SU-DHL-6 (cell line): ENCODE measurements around the gene XRN2.

ENCODE experiments used
- EZH2phosphoT487 ChIP-seq: fragments of 200-600 bp; sonication (generic), shearing (Covaris generic); conservative IDR thresholded peaks from 2 replicates; pipeline ENCODE4 v1.6.1; 2018; ENCODE audit warnings: mild to moderate bottlenecking, antibody characterized with exemption, low read length, moderate library complexity, mixed read lengths
- TF ChIP-seq, protein P1 (sequence below): fragments of 200-600 bp; sonication (generic); IDR thresholded peaks from one replicate; pipeline ENCODE4 v1.5.1; 2017; ENCODE audit warnings: antibody characterized with exemption, mild to moderate bottlenecking, low read length, moderate library complexity; ENCODE audit not compliant: insufficient read depth, poor library complexity, severe bottlenecking

DNA sequence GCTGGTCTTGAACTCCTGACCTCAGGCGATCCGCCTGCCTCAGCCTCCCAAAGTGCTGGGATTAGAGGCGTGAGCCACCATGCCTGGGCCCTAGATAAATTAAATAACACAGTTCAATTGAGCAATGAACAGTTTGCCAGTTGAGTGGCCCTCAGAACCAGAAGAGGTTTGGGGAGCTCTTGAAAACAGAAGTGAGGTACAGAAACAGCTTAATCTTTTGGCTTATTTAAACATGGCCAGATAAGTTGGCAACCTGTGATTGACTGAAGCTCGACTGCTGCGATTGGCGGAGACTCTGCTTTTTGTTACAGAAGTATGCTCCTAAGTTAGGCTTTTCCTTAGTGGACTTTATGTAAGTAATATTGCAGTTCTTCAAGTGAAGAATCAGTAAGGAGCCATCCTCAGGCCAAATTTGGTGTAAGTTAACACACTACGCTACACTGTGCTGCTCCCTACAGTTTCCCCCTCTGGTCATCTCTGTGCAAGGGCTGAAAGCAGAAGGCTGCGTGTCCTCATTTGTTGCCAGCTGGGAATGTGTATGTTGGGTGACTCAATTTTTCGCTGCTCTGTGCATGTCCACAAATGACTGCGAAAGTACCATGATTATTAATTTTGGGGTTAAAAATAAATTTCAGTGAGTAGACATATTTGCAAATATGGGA, 9.8 kb downstream of the XRN2 start:
- TF ChIP-seq, protein P1, sequence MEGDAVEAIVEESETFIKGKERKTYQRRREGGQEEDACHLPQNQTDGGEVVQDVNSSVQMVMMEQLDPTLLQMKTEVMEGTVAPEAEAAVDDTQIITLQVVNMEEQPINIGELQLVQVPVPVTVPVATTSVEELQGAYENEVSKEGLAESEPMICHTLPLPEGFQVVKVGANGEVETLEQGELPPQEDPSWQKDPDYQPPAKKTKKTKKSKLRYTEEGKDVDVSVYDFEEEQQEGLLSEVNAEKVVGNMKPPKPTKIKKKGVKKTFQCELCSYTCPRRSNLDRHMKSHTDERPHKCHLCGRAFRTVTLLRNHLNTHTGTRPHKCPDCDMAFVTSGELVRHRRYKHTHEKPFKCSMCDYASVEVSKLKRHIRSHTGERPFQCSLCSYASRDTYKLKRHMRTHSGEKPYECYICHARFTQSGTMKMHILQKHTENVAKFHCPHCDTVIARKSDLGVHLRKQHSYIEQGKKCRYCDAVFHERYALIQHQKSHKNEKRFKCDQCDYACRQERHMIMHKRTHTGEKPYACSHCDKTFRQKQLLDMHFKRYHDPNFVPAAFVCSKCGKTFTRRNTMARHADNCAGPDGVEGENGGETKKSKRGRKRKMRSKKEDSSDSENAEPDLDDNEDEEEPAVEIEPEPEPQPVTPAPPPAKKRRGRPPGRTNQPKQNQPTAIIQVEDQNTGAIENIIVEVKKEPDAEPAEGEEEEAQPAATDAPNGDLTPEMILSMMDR, result no peak
- TF ChIP-seq EZH2phosphoT487, result no peak
